Esophagus muscularis mucosa (tissue), 3 donors: Measurements from ENCODE around the gene MYMK.

Experiments
- POLR2A ChIP-seq: fragments of 450-650 bp; IDR thresholded peaks from one replicate; pipeline ENCODE4 v1.6.1; 2017; ENCODE audit warnings: antibody characterized with exemption, moderate library complexity, mild to moderate bottlenecking, low read depth
- POLR2AphosphoS5 ChIP-seq, 2 donors: sonication (generic); formaldehyde crosslinking; IDR thresholded peaks; one replicate each; pipeline ENCODE4 v1.6.1; 2017; ENCODE audit warnings: antibody characterized with exemption in 2 of 2
- TF ChIP-seq, protein P1 (sequence below), 3 experiments: fragments of 200-600 bp in 2 of 3; fragments of 450-650 bp in 1 of 3; sonication (generic) in 2 of 3; IDR thresholded peaks; one replicate each; pipeline ENCODE4 v1.5.1; 2017 to 2019; ENCODE audit warnings: antibody characterized with exemption in 3 of 3, mild to moderate bottlenecking in 2 of 3, moderate library complexity in 1 of 3

DNA sequence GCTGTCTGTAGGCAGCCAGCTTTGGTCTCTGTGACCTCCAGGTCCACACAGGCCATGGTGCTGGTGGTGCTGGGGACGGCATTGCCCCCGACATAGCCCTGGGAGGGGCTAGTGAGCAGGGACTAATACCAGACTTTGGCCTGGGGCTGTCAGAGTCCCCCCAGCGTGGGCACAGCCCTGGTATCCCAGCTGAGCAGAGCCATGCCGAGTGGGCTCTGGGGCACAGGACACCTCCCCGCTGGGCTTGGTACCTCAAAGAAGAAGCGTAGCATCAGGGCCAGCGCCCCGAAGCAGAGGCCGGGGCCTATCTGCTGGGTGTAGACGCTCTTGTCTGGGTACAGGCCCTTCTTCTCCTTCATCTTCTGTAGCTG is 9.5 kb downstream of the MYMK start:
- TF ChIP-seq POLR2AphosphoS5 (IDR thresholded peaks at IDR 0.05) (no peak), POLR2A (no peak)
- TF ChIP-seq, protein P1, sequence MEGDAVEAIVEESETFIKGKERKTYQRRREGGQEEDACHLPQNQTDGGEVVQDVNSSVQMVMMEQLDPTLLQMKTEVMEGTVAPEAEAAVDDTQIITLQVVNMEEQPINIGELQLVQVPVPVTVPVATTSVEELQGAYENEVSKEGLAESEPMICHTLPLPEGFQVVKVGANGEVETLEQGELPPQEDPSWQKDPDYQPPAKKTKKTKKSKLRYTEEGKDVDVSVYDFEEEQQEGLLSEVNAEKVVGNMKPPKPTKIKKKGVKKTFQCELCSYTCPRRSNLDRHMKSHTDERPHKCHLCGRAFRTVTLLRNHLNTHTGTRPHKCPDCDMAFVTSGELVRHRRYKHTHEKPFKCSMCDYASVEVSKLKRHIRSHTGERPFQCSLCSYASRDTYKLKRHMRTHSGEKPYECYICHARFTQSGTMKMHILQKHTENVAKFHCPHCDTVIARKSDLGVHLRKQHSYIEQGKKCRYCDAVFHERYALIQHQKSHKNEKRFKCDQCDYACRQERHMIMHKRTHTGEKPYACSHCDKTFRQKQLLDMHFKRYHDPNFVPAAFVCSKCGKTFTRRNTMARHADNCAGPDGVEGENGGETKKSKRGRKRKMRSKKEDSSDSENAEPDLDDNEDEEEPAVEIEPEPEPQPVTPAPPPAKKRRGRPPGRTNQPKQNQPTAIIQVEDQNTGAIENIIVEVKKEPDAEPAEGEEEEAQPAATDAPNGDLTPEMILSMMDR (IDR thresholded peaks at IDR 0.05) = no peak
